Vagina (tissue), 2 donors: ENCODE data around the gene GRIK4.

ENCODE experiments used
- POLR2AphosphoS5 ChIP-seq, 2 donors: sonication (generic); formaldehyde crosslinking; IDR thresholded peaks; one replicate each; pipeline ENCODE4 v1.9.0; 2017; ENCODE audit warnings: antibody characterized with exemption in 2 of 2, mild to moderate bottlenecking in 2 of 2, low read depth in 1 of 2; ENCODE audit not compliant: insufficient read depth in 1 of 2
- TF ChIP-seq, protein P1 (sequence below), 3 experiments: fragments of 450-650 bp in 2 of 3; fragments of 200-600 bp in 1 of 3; sonication (generic) in 1 of 3; IDR thresholded peaks; one replicate each; pipeline ENCODE4 v1.5.1; 2017 to 2019; ENCODE audit warnings: antibody characterized with exemption in 3 of 3, mild to moderate bottlenecking in 2 of 3, moderate library complexity in 2 of 3

DNA sequence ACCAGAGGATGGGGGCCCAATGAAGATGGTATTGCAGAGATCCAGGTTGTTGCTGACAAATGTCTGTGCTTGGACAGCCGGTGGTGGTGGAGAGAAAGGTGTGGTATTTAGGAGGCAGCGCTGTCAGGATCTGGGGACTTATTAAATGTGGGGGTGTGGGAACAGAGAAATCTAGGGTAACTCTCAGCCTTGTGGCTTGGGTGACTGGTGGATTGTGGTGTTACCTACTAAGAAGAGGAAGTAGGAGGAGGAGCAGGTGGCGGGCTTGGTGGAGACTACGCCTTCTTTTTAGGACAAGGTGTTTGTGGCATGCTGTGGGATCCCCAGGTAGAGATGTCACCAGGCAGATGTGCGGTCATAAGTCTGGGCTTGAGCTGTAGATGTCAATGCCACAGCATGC lies 144.0 kb downstream of the GRIK4 start:
- TF ChIP-seq, protein P1, sequence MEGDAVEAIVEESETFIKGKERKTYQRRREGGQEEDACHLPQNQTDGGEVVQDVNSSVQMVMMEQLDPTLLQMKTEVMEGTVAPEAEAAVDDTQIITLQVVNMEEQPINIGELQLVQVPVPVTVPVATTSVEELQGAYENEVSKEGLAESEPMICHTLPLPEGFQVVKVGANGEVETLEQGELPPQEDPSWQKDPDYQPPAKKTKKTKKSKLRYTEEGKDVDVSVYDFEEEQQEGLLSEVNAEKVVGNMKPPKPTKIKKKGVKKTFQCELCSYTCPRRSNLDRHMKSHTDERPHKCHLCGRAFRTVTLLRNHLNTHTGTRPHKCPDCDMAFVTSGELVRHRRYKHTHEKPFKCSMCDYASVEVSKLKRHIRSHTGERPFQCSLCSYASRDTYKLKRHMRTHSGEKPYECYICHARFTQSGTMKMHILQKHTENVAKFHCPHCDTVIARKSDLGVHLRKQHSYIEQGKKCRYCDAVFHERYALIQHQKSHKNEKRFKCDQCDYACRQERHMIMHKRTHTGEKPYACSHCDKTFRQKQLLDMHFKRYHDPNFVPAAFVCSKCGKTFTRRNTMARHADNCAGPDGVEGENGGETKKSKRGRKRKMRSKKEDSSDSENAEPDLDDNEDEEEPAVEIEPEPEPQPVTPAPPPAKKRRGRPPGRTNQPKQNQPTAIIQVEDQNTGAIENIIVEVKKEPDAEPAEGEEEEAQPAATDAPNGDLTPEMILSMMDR (IDR thresholded peaks at IDR 0.05): no peak
- TF ChIP-seq POLR2AphosphoS5 (IDR thresholded peaks at IDR 0.05; ENCODE audit: insufficient read depth in 1 of 2, low read depth in 1 of 2): no peak
